Left lung (tissue), 10 donors: ENCODE results near the gene F12. TPM values are rescaled to one million over a fixed set of nuclear protein-coding genes. Genes with fewer than 3 reads are reported as not detected.
A peak's percentile ranks its signal among the peaks of the same experiment; 100 is the strongest.
"Not testable (repeated sequence)": the region's sequence is repeated elsewhere in the genome, so short reads cannot be mapped to it uniquely, and the experiment has no call there.

ENCODE experiments used
- ATAC-seq: fragments of 200-7000 bp; cut with Tn5 transposase; one replicate; pipeline ENCODE4 v1.9.1; 2020; ENCODE audit warnings: moderate library complexity
- DNase-seq, 4 donors: peaks; one replicate each; pipeline ENCODE4 v3.0.0-alpha.2; 2013 to 2020
- H3K27ac ChIP-seq, 2 donors: fragments of 200-600 bp; sonication (generic) in 1 of 2; one replicate each; pipeline versions ENCODE4 v1.5.0 to v1.8.0; 2020 to 2021
- H3K27me3 ChIP-seq, 2 donors: fragments of 200-600 bp; sonication (generic) in 1 of 2; one replicate each; pipeline versions ENCODE4 v1.5.0 to v1.8.0; 2020 to 2021
- H3K36me3 ChIP-seq, 2 donors: fragments of 200-600 bp; sonication (generic) in 1 of 2; one replicate each; pipeline versions ENCODE4 v1.5.0 to v1.8.0; 2020 to 2021
- H3K4me1 ChIP-seq, 2 donors: fragments of 200-600 bp; one replicate each; pipeline ENCODE4 v1.8.0; 2021
- H3K4me3 ChIP-seq, 2 donors: fragments of 200-600 bp; sonication (generic) in 1 of 2; one replicate each; pipeline versions ENCODE4 v1.5.0 to v1.8.0; 2020 to 2021; ENCODE audit warnings: mild to moderate bottlenecking in 1 of 2
- H3K9me3 ChIP-seq, 2 donors: fragments of 200-600 bp; sonication (generic) in 1 of 2; one replicate each; pipeline versions ENCODE4 v1.5.0 to v1.8.0; 2020 to 2021
- intact Hi-C, 2 donors: fragments of 100-400 bp; cut with DNase I; formaldehyde crosslinking; loops; one replicate each; pipeline versions ENCODE4 v1.11.2 to v1.14.2; 2022
- polyA plus RNA-seq, 6 donors: library from polyadenylated mRNA; unstranded; fragments of 120-200 nt; gene quantifications; one replicate each; pipeline ENCODE4 v1.2.1, GENCODE V29; 2013; ENCODE audit not compliant: insufficient read length in 6 of 6
- total RNA-seq, 2 donors: library from RNA; stranded (reverse); fragmentation: NEBNext Ultra II Directional; extraction: Animal tissue kit (Norgen Biotek cat#: 25700); gene quantifications; one replicate each; pipeline ENCODE4 v1.2.1, GENCODE V29; 2021
- TF ChIP-seq, protein P1 (sequence below), 2 donors: fragments of 200-600 bp; sonication (generic) in 1 of 2; IDR thresholded peaks; one replicate each; pipeline versions ENCODE4 v1.5.0 to v1.8.0; 2021; ENCODE audit warnings: antibody characterized with exemption in 2 of 2
- donor health status: DM: no; HTN: yes; CAD: no.
- donor health status: DM: no; HTN: no; CAD: no.

Gene F12
- total and polyA plus RNA-seq, 8 donors = 0.20 to 1.1 (median 0.35) TPM; not detected in 1

DNA sequence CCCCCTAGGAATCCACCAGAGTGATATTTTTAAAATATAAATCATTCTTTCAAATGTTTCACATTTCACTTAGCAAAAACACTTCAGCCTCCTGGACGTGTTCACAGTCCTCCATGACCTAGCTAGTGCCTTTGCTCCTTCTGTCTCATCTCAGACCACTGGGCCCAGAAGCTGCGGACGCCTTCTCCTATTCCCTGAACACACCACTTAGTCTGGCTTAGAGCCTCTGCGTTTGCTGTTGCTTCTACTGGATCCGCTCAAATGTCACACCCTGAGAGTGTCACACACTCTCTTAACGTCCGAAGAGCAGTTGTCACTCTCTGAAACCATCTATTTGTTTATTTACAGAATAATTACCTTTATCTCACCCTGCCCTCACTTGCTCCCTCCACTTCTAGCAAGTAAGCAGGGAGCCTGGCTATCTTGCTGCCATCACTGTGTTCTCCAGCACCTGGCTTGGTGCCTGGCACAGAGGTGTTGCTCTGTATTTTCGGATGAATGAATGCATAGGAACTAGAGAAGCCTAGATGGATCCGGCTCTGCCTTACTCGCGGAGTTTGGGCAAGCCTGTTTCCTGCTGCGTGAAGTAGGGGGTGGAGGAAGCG lies 15.9 kb upstream of the F12 start:
- no peak for ATAC-seq
- H3K4me3 ChIP-seq = peak overlapping the region; percentile 42 to 91

DNA sequence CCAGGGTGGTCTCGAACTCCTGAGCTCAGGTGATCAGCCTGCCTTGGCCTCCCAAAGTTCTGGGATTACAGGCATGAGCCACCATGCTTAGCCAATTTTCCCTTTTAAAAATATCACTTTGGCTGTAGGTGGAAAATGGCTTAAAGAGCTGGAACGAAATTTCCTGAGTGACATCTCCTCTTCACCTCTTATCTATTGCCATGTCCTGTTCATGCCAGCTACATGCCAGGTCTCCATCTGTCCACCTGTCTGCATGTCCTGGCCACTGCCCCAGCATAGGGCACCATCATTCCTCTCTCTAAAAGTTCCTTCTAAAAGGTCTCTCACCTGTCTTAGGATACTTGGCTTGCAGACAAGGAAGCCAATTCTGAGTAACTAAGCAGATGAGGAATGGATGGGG lies 14.3 kb upstream of the F12 start:
- Histone ChIP-seq H3K27ac (no peak overlapping the region), H3K9me3 (no peaks in the 10 kb centered on the region), H3K4me1 (peaks cover 12 to 40% of the 10 kb centered on the region in 2 donors), H3K36me3 (no peaks in the 10 kb centered on the region), H3K4me3 (no peak overlapping the region), H3K27me3 (no peaks in the 10 kb centered on the region)
- ATAC-seq = no peak
- TF ChIP-seq, protein P1, sequence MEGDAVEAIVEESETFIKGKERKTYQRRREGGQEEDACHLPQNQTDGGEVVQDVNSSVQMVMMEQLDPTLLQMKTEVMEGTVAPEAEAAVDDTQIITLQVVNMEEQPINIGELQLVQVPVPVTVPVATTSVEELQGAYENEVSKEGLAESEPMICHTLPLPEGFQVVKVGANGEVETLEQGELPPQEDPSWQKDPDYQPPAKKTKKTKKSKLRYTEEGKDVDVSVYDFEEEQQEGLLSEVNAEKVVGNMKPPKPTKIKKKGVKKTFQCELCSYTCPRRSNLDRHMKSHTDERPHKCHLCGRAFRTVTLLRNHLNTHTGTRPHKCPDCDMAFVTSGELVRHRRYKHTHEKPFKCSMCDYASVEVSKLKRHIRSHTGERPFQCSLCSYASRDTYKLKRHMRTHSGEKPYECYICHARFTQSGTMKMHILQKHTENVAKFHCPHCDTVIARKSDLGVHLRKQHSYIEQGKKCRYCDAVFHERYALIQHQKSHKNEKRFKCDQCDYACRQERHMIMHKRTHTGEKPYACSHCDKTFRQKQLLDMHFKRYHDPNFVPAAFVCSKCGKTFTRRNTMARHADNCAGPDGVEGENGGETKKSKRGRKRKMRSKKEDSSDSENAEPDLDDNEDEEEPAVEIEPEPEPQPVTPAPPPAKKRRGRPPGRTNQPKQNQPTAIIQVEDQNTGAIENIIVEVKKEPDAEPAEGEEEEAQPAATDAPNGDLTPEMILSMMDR (IDR thresholded peaks at IDR 0.05) = no peak
- intact Hi-C loops = no loop called here
- no peak for DNase-seq

More for the DNA sequence above, 15.9 kb upstream of the F12 start:
- peaks cover 0 to 3% of the 10 kb centered on the region in 2 donors for H3K36me3 ChIP-seq
- H3K4me1 ChIP-seq = peaks cover 12 to 42% of the 10 kb centered on the region in 2 donors
- DNase-seq = no peak
- intact Hi-C loops = no loop called here
- H3K27ac ChIP-seq = peak overlapping the region; percentile 93 to 96
- no peaks in the 10 kb centered on the region for H3K9me3 ChIP-seq
- TF ChIP-seq, protein P1 (IDR thresholded peaks at IDR 0.05) = no peak
- H3K27me3 ChIP-seq = no peaks in the 10 kb centered on the region

DNA sequence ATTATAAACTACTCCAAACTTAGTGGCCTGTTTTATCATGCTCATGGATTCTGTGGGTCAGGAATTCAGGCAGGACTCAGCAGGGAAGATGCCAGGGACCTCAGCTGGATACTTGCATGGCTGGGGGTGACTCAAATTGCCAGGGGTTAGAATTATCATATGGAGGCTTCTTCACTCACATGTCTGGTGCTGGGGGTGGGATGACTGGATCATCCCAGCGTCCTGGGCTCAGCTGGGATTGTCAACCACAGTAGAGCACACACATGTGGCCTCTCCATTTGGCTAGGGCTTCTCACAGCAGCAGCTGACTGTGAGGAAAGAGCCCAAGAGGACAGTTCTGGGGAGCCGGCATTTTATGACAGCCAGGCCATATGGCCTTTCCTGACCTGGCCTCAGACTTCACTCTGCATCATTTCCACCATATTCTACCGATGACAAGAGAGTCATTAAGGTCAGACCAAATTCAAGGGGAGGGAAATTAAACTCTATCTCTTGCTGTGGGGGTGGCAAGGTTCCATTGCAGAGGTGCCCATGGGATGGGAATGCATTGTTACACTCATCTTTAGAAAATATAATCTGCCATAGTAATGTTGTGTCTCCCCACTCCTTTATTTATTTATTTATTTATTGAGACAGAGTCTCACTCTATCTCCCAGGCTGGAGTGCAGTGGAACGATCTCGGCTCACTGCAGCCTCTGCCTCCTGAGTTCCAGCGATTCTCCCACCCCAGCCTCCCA lies 11.9 kb upstream of the F12 start:
- DNase-seq = no peak
- no peak overlapping the region for H3K27ac ChIP-seq
- H3K9me3 ChIP-seq = no peaks in the 10 kb centered on the region
- no peaks in the 10 kb centered on the region for H3K36me3 ChIP-seq
- no peak overlapping the region for H3K4me3 ChIP-seq
- TF ChIP-seq, protein P1 (IDR thresholded peaks at IDR 0.05) = no peak
- no peak for ATAC-seq
- H3K27me3 ChIP-seq = no peaks in the 10 kb centered on the region
- H3K4me1 ChIP-seq = peaks cover 6 to 37% of the 10 kb centered on the region in 2 donors
- intact Hi-C loops = no loop called here

DNA sequence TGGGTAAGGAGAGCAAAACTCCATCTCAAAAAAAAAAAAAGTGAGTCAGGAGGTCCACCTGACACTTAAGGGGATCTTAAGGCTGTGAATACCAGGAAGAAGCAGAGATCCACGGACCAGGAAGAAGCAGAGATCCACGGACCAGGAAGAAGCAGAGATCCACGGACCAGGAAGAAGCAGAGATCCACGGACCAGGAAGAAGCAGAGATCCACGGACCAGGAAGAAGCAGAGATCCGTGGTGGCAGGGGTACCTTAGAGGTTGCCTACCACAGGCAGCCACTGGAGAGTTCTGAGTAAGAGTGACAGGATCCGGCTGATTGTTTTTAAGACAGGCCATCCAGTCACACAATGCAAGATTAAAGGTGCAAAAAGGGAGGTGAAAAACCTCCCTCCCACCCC lies 11.1 kb upstream of the F12 start:
- H3K36me3 ChIP-seq, ATAC-seq, H3K9me3 ChIP-seq, H3K4me3 ChIP-seq, H3K27me3 ChIP-seq, DNase-seq, H3K27ac ChIP-seq, intact Hi-C loops: not testable (repeated sequence)
- H3K4me1 ChIP-seq = peaks cover 4 to 42% of the 10 kb centered on the region in 2 donors

DNA sequence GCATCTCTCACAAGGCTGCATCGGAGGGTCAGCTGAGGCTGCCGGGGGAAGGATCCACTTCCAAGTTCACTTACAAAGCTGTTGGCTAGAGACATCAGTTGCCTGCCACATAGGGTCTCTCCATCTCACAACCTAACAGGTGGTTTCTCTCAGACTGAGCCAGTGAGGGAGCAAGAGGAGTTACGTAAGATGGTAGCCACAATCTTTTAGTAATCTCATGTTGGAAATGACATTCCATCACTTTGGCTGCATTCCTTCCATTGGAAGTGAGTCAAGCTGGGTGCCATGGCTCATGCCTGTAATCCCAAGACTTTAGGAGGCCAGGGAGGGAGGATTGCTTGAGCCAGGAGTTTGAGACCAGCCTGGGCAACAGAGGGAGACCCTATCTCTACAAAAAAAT lies 9.7 kb upstream of the F12 start:
- ATAC-seq (no peak), DNase-seq (peak in 1 of 4 donors; percentile 72)
- H3K9me3 ChIP-seq = no peaks in the 10 kb centered on the region
- no peak overlapping the region for H3K27ac ChIP-seq
- intact Hi-C loops = no loop called here
- TF ChIP-seq, protein P1 (IDR thresholded peaks at IDR 0.05) = no peak
- no peak overlapping the region for H3K4me3 ChIP-seq
- peaks cover 0 to 37% of the 10 kb centered on the region in 2 donors for H3K4me1 ChIP-seq
- no peaks in the 10 kb centered on the region for H3K27me3 ChIP-seq
- H3K36me3 ChIP-seq = no peaks in the 10 kb centered on the region

DNA sequence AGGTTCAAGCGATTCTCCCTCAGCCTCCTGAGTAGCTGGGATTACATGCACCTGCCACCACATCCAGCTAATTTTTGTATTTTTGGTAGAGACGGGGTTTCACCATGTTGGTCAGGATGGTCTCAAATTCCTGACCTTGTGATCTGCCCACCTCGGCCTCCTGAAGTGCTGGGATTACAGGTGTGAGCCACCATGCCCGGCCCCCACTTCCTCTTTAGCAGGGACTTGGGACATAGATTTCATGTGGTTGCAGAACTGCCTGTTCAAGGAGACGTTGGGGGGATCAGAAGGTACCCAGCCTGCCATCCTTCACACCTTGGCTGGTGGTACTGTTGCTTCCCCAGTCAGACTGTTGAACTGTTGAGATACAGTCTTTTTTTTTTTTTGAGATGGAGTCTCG lies 7.7 kb upstream of the F12 start:
- H3K27ac ChIP-seq = peak overlapping the region in 1 of 2 donors; percentile 74
- H3K4me3 ChIP-seq, H3K9me3 ChIP-seq, ATAC-seq, H3K27me3 ChIP-seq, H3K36me3 ChIP-seq, DNase-seq, intact Hi-C loops: not testable (repeated sequence)
- H3K4me1 ChIP-seq = peaks cover 0 to 42% of the 10 kb centered on the region in 2 donors
